DOHH2 (cell line): ENCODE results near the gene ADAM11.

Experiments
- H3F3A ChIP-seq: fragments of 200-600 bp; sonication (generic), shearing (Covaris generic); 2 replicates; pipeline ENCODE4 v1.6.0; 2016; ENCODE audit warnings: antibody characterized with exemption, mild to moderate bottlenecking; ENCODE audit not compliant: control insufficient read depth, insufficient read depth
- H3K27ac ChIP-seq: fragments of 200-600 bp; sonication (generic); 2 replicates; pipeline ENCODE4 v1.5.1; 2014; ENCODE audit warnings: low read depth, mild to moderate bottlenecking, low read length, moderate library complexity
- H3K27me3 ChIP-seq: fragments of 200-600 bp; sonication (generic); 2 replicates; pipeline ENCODE4 v1.6.1; 2014; ENCODE audit warnings: mild to moderate bottlenecking, low read length, mixed read lengths; ENCODE audit not compliant: control insufficient read depth
- H3K36me3 ChIP-seq: fragments of 200-600 bp; sonication (generic); 2 replicates; pipeline ENCODE4 v1.6.1; 2014; ENCODE audit warnings: mild to moderate bottlenecking, low read length, moderate library complexity, mixed read lengths; ENCODE audit not compliant: control insufficient read depth
- H3K4me1 ChIP-seq: fragments of 200-600 bp; sonication (generic); 2 replicates; pipeline ENCODE4 v1.6.1; 2014; ENCODE audit warnings: mild to moderate bottlenecking, low read length, mixed read lengths; ENCODE audit not compliant: control insufficient read depth
- H3K4me2 ChIP-seq: fragments of 200-600 bp; sonication (generic); 2 replicates; pipeline ENCODE4 v1.6.0; 2014; ENCODE audit warnings: mild to moderate bottlenecking, low read length, moderate library complexity
- H3K4me3 ChIP-seq: fragments of 200-600 bp; sonication (generic); 2 replicates; pipeline ENCODE4 v1.5.1; 2014; ENCODE audit warnings: mild to moderate bottlenecking, low read length, mixed read lengths
- H3K79me2 ChIP-seq: fragments of 200-600 bp; sonication (generic); 2 replicates; pipeline ENCODE4 v1.6.1; 2014; ENCODE audit warnings: mild to moderate bottlenecking, low read length, mixed read lengths; ENCODE audit not compliant: control insufficient read depth
- H3K9me2 ChIP-seq: fragments of 200-600 bp; sonication (generic); replicated peaks from 2 replicates; pipeline ENCODE4 v1.6.1; 2014; ENCODE audit warnings: mild to moderate bottlenecking, low read length, mixed read lengths; ENCODE audit not compliant: control insufficient read depth
- H3K9me3 ChIP-seq: fragments of 200-600 bp; sonication (generic); 2 replicates; pipeline ENCODE4 v1.6.1; 2014; ENCODE audit warnings: antibody characterized with exemption, low read length, mixed read lengths; ENCODE audit not compliant: control insufficient read depth, insufficient read depth
- H4K20me1 ChIP-seq: fragments of 200-600 bp; sonication (generic); 2 replicates; pipeline ENCODE4 v1.6.0; 2014; ENCODE audit warnings: low read depth, mild to moderate bottlenecking, antibody characterized with exemption, low read length, moderate library complexity; ENCODE audit not compliant: control insufficient read depth, insufficient read depth
- EZH2phosphoT487 ChIP-seq: fragments of 200-600 bp; sonication (generic); IDR thresholded peaks from 2 replicates; pipeline ENCODE4 v1.6.1; 2017; ENCODE audit warnings: borderline replicate concordance, mild to moderate bottlenecking, antibody characterized with exemption, low read length, moderate library complexity, mixed read lengths
- TF ChIP-seq, protein P1 (sequence below): fragments of 200-600 bp; sonication (generic); IDR thresholded peaks from one replicate; pipeline ENCODE4 v1.5.1; 2014; ENCODE audit warnings: antibody characterized with exemption, mild to moderate bottlenecking, low read depth, low read length; ENCODE audit not compliant: poor library complexity, severe bottlenecking

Gene ADAM11

DNA sequence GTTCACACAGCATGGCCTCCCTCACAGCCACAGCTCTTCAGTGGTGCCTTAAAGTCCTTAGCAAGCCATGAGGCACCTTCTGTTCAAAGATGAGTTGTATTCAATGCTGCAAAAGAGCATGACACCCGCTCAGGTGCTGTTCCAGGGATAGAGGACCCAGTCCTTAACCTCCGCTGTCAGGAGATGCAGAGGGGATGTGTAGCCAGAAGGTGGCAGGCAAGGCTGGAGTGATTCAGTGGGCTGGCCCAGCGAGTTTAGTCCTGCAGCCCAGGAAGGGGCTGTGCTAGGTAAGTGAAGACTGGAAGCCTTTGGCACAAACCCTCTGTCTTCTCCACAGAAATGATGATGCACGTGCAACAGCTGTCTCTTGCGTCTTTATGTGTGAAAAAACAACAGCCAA, 25.0 kb upstream of the ADAM11 start:
- H3K9me2 ChIP-seq, result no peaks in the 10 kb centered on the region
- H3K27me3 ChIP-seq, result no peaks in the 10 kb centered on the region
- H3K9me3 ChIP-seq, result no peaks in the 10 kb centered on the region
- H3K79me2 ChIP-seq, result no peaks in the 10 kb centered on the region
- H3K27ac ChIP-seq, result no peak overlapping the region
- no peaks in the 10 kb centered on the region for H3F3A ChIP-seq
- no peak overlapping the region for H3K4me2 ChIP-seq
- peaks cover 45% of the 10 kb centered on the region for H3K36me3 ChIP-seq
- no peak overlapping the region for H3K4me3 ChIP-seq
- H4K20me1 ChIP-seq, result no peaks in the 10 kb centered on the region
- H3K4me1 ChIP-seq, result no peaks in the 10 kb centered on the region
- TF ChIP-seq, protein P1, sequence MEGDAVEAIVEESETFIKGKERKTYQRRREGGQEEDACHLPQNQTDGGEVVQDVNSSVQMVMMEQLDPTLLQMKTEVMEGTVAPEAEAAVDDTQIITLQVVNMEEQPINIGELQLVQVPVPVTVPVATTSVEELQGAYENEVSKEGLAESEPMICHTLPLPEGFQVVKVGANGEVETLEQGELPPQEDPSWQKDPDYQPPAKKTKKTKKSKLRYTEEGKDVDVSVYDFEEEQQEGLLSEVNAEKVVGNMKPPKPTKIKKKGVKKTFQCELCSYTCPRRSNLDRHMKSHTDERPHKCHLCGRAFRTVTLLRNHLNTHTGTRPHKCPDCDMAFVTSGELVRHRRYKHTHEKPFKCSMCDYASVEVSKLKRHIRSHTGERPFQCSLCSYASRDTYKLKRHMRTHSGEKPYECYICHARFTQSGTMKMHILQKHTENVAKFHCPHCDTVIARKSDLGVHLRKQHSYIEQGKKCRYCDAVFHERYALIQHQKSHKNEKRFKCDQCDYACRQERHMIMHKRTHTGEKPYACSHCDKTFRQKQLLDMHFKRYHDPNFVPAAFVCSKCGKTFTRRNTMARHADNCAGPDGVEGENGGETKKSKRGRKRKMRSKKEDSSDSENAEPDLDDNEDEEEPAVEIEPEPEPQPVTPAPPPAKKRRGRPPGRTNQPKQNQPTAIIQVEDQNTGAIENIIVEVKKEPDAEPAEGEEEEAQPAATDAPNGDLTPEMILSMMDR, result peak; percentile 41
- no peak for TF ChIP-seq EZH2phosphoT487

- Histone ChIP-seq H3K79me2 (no peaks in the 10 kb centered on the region), H4K20me1 (no peaks in the 10 kb centered on the region), H3K4me1 (no peaks in the 10 kb centered on the region), H3F3A (no peaks in the 10 kb centered on the region), H3K4me2 (no peak overlapping the region), H3K4me3 (no peak overlapping the region), H3K36me3 (peaks cover 44% of the 10 kb centered on the region), H3K9me2 (no peaks in the 10 kb centered on the region), H3K27ac (no peak overlapping the region), H3K27me3 (no peaks in the 10 kb centered on the region), H3K9me3 (no peaks in the 10 kb centered on the region)
- TF ChIP-seq EZH2phosphoT487, result no peak
- TF ChIP-seq, protein P1, result no peak
Measured at GRCh38 chr17:44734272-44734671, 24.5 kb upstream of the ADAM11 start.

DNA sequence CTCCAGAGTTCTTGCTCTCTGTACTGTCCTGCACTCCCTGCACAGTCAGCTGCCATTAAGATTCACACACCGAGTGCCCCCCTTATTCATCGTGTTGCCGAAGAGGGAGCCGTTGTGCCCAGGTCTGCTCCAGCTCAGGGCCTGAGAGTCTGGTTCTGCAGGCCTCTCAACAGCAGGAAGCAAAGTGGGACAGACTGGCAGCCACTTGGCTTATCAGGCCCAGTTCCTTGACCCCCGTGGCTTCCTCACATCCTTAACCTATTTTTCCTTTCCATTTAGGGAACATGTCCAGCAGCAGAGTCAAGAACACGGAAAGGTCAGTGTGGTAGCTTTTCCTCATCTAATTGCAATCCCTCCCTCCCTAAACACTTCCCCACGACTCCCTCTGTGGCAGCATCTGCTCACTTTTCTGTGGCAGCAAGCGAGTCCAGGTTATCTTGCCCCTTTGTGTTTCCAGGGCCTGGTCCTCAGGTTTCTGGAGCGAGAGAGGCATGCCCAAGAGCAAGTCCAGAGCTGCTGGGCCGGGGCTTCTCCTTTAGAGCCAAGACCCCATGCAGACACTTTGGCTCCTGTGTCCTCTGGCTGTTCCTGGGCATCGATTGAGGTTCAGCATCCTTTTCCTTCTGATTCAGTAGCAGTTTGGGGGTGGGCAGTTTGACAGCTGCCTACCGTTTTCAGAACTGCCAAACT, 22.1 kb upstream of the ADAM11 start:
- TF ChIP-seq, protein P1, result no peak
- TF ChIP-seq EZH2phosphoT487, result no peak
- Histone ChIP-seq H4K20me1 (no peaks in the 10 kb centered on the region), H3F3A (no peaks in the 10 kb centered on the region), H3K79me2 (no peaks in the 10 kb centered on the region), H3K9me2 (no peaks in the 10 kb centered on the region), H3K27me3 (no peaks in the 10 kb centered on the region), H3K27ac (no peak overlapping the region), H3K4me2 (no peak overlapping the region), H3K4me3 (no peak overlapping the region), H3K4me1 (no peaks in the 10 kb centered on the region), H3K36me3 (peaks cover 34% of the 10 kb centered on the region), H3K9me3 (no peaks in the 10 kb centered on the region)
